Astrocyte of the spinal cord (primary cell): ENCODE data around the gene TRIM31.

Experiments
- DNase-seq: peaks from one replicate; pipeline ENCODE4 v3.0.0; 2011; ENCODE audit warnings: low read depth, low spot score
- H3K4me3 ChIP-seq: 2 replicates; pipeline ENCODE4 v1.5.1; 2011; ENCODE audit warnings: low read depth, mild to moderate bottlenecking, low read length, moderate library complexity
- in situ Hi-C: cut with HindIII; loops from 2 replicates; pipeline ENCODE4 v1.10.0; 2017; ENCODE audit warnings: low sequenced_read_pairs
- TF ChIP-seq, protein P1 (sequence below): IDR thresholded peaks from 2 replicates; pipeline ENCODE4 v1.5.1; 2012; ENCODE audit warnings: low read depth, mild to moderate bottlenecking, low read length, inconsistent platforms

The TRIM31 gene

DNA sequence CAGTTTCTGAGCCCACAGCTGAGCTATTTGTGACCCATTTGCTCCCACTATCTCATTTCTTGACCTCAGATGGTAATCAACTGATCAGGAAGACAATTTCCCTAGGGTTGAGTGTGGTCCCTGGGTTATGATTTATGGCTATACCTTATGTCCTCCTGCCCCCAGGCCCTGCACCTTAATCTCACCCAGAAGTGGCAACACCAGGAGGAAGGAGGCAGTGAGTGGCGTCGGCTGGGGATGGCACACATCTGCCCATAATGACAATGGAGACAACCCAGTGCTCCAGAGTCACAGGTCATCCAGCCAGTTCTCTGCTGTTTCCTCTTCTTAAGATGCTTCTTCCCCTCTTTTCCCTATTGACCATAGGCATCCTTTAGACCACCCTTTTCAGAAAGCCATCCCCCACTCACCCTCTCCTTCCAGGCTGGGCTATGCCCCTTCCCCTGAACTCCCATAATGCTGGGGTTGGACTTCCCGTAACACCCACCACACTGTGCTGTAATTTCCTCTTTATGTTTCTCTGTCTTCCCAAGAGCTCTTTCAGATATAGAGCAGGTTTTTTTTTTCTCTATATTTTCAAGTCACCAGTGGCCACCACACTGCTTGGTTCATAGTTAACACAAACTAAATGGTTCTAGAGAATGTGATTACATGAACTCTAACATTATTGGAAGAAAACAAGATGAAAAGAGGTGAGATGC lies 40.2 kb upstream of the TRIM31 start:
- no peak for DNase-seq
- TF ChIP-seq, protein P1, sequence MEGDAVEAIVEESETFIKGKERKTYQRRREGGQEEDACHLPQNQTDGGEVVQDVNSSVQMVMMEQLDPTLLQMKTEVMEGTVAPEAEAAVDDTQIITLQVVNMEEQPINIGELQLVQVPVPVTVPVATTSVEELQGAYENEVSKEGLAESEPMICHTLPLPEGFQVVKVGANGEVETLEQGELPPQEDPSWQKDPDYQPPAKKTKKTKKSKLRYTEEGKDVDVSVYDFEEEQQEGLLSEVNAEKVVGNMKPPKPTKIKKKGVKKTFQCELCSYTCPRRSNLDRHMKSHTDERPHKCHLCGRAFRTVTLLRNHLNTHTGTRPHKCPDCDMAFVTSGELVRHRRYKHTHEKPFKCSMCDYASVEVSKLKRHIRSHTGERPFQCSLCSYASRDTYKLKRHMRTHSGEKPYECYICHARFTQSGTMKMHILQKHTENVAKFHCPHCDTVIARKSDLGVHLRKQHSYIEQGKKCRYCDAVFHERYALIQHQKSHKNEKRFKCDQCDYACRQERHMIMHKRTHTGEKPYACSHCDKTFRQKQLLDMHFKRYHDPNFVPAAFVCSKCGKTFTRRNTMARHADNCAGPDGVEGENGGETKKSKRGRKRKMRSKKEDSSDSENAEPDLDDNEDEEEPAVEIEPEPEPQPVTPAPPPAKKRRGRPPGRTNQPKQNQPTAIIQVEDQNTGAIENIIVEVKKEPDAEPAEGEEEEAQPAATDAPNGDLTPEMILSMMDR: no peak
- H3K4me3 ChIP-seq: no peak overlapping the region
- in situ Hi-C loops: no loop called here

DNA sequence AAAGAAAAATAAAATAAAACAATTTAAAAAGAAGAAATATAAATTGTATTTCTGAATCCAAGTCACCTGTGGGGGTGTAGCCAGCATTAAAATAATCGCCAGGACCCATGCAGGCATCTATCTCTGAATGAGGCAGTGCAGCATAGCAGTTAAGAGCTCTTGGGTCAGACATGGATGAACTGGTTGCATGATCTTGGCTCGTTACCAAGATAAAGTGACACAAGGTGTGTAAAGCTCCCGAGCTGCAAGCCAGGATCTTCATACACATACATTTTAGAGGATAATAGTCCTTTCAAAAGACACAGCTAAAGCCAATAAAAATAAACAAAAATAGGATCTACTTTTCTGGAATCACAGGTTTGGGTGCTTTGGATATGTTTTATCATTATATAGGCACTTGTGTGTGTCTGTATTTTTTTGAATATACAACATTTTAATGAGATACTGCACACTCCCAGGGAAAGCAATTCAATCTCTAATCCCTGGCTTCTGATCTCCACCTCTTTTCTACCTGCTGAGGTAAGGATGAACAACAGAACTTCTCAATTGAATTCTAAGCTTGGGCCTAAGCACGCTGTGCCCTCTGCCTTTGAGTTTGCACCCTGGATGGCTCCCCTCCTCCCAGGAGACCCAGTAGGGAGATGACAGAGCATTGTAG lies 39.3 kb upstream of the TRIM31 start:
- no peak overlapping the region for H3K4me3 ChIP-seq
- TF ChIP-seq, protein P1: no peak
- in situ Hi-C loops: no loop called here
- DNase-seq: no peak

DNA sequence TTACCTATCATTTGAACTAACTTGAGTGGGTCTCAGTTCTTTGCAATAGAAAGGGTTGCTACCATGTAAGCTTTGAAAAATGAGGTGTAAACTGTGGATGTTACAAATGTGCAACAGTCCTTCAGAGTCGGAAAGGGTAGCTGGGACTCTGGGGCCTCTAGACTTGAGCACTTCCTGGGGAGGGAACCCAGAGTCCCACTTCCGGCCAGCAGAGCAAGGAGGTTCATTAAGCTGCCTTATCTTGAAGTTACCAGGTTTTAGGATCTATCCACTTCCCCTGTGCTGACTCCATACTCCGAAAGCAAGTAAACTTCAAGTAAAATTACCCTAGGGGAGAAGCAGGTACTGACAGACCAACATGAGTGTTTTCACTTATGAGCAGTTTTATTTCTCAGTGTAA lies 38.7 kb upstream of the TRIM31 start:
- DNase-seq: no peak
- TF ChIP-seq, protein P1: no peak
- H3K4me3 ChIP-seq: no peak overlapping the region
- in situ Hi-C loops: no loop called here

DNA sequence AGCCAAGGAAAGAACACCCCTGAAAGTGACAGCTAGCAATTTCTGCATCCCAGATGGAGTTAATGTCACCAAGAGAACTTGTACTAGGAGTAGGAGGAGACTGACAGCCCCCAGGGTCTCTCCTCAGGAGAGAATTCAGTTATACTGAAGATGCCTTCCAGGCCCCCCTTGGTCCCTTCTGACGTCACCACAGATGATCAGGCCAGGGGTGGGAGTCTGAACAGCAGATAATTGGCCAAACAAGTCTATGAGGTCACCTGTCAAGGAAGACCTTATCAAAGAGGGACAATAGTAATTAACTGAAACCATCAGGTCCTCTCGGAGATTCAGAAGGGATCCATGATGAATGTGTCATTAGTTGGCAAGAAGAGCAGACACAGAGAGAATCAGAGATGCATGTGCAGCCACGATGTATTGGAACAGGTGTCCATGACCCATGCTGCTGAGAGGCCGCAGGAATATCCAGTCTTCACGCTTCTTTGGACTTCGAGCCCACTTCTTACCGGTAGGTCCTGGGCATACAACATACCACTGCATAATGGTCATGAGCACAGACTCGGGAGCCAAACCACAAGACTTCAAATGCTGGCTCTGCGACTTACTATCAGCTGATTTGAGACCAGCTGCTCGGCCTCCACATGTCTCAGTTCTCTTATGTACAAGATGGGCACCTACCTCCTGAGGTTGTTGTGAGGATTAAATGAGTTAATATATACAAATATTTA lies 37.9 kb upstream of the TRIM31 start:
- in situ Hi-C loops: no loop called here
- DNase-seq: no peak
- TF ChIP-seq, protein P1: no peak
- H3K4me3 ChIP-seq: no peak overlapping the region

DNA sequence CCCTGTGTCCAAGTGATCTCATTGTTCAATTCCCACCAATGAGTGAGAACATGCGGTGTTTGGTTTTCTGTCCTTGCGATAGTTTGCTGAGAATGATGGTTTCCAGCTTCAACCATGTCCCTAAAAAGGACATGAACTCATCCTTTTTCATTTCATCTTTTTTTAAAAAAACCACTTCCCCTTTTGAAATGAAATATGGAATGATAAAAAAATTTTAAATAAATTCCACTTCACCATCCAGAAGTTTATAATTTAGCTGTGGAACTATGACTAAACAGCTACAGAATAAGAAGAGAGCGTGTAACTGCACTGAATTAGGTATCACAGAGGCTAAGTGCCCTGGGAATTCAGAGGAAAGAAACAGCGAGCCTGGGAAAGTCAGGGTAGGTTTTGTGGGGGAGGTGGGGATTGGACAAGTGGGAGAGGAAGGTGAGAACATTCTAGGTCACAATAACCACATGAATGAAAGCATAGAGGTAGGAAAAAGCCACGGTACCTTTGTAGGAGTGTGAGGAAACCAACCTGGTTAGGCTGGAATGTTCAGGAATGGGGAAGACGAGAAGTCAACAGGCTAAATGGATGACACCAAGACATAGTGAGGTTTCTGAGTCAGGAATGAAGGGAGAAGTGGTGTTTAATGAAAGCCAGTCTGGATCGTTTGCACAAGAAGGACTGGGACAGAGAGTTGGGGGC lies 37.1 kb upstream of the TRIM31 start:
- no peak for DNase-seq
- in situ Hi-C loops: no loop called here
- TF ChIP-seq, protein P1: no peak
- H3K4me3 ChIP-seq: no peak overlapping the region

DNA sequence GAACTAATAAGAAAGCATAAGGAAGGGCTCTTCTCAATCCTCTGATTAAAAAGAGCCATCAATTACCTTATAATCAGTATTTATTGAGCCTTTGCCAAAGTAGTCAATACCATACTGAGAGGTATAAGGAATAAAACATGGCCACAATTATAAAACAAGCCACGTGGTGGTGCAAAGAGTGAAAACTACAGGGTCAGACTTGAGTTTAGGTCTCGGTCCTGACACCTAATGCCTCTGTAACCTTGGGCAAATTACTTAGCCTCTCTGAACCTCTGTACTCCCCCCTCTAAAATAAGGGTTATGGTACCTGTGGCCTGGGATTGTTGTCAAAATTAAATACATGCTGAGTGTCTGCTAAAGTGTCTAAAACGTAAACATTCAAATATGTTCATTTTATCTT lies 36.3 kb upstream of the TRIM31 start:
- TF ChIP-seq, protein P1: no peak
- no peak for DNase-seq
- in situ Hi-C loops: no loop called here
- no peak overlapping the region for H3K4me3 ChIP-seq
